ENCODE data around the gene PLEKHN1.

Gene PLEKHN1

GRCh38 chr1:966704-967300, 520 bp downstream of the PLEKHN1 start:
- peak; percentile 77 for DNase-seq (ENCODE audit: low read depth)
- TF ChIP-seq POLR2A (IDR thresholded peaks at IDR 0.05; ENCODE audit: extremely low read depth, insufficient read length) (peak; percentile 55), MAX (IDR thresholded peaks at IDR 0.05; ENCODE audit: low read depth, low read length) (peak; percentile 87), CTCF (IDR thresholded peaks at IDR 0.05; ENCODE audit: low read depth, low read length) (no peak), MYC (IDR thresholded peaks at IDR 0.05; ENCODE audit: low read depth, low read length) (peak; percentile 38)

GRCh38 chr1:967466-968343, 1.4 kb downstream of the PLEKHN1 start:
- DNase-seq (ENCODE audit: low read depth): no peak
- H3K4me3 ChIP-seq (ENCODE audit: low read depth, low read length): no peak overlapping the region
- TF ChIP-seq MYC (IDR thresholded peaks at IDR 0.05; ENCODE audit: low read depth, low read length): no peak

More at GRCh38 chr1:966704-967300, 520 bp downstream of the PLEKHN1 start:
- peak overlapping the region; percentile 42 for H3K4me3 ChIP-seq (ENCODE audit: low read depth, low read length)

GRCh38 chr1:969260-969855, 3.1 kb downstream of the PLEKHN1 start:
- TF ChIP-seq POLR2A (IDR thresholded peaks at IDR 0.05; ENCODE audit: extremely low read depth, insufficient read length): no peak
- H3K4me3 ChIP-seq (ENCODE audit: low read depth, low read length): no peak overlapping the region
- DNase-seq (ENCODE audit: low read depth): no peak

DNA sequence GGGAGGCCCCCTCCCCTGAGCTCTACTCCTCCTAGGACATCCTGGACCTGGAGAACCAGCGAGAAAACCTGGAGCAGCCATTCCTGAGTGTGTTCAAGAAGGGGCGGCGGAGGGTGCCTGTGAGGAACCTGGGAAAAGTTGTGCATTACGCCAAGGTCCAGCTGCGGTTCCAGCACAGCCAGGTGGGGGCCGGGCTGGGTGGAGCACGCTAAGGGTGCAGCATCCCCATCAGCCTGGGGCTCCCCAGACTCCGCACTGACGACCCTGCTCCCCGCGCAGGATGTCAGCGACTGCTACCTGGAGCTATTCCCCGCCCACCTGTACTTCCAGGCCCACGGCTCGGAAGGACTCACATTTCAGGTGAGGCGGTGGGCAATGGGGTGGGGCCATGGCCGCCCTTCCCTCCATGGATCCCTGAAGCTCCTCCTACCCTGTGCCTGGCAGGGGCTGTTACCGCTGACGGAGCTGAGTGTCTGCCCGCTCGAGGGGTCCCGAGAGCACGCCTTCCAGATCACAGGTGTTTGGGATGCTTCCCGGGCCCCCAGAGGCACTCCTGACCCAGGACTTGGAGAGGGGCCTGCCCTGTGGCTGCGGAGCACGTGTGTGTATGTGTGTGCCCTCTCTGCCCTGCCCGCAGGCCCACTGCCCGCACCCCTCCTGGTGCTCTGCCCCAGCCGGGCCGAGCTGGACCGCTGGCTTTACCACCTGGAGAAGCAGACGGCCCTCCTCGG, 4.1 kb downstream of the PLEKHN1 start:
- no peak for DNase-seq (ENCODE audit: low read depth)
- H3K4me3 ChIP-seq (ENCODE audit: low read depth, low read length): no peak overlapping the region
- TF ChIP-seq MAX (IDR thresholded peaks at IDR 0.05; ENCODE audit: low read depth, low read length) (no peak), MYC (IDR thresholded peaks at IDR 0.05; ENCODE audit: low read depth, low read length) (no peak), CTCF (IDR thresholded peaks at IDR 0.05; ENCODE audit: low read depth, low read length) (no peak), POLR2A (IDR thresholded peaks at IDR 0.05; ENCODE audit: extremely low read depth, insufficient read length) (no peak)

- no peak for TF ChIP-seq MYC (IDR thresholded peaks at IDR 0.05; ENCODE audit: low read depth, low read length)
- TF ChIP-seq MAX (IDR thresholded peaks at IDR 0.05; ENCODE audit: low read depth, low read length): no peak
- no peak for TF ChIP-seq CTCF (IDR thresholded peaks at IDR 0.05; ENCODE audit: low read depth, low read length)
- TF ChIP-seq POLR2A (IDR thresholded peaks at IDR 0.05; ENCODE audit: extremely low read depth, insufficient read length): no peak
- no peak overlapping the region for H3K4me3 ChIP-seq (ENCODE audit: low read depth, low read length)
- no peak for DNase-seq (ENCODE audit: low read depth)
Observed at GRCh38 chr1:970973-971730, 4.9 kb downstream of the PLEKHN1 start.

GRCh38 chr1:971751-972506, 5.6 kb downstream of the PLEKHN1 start:
- TF ChIP-seq MAX (IDR thresholded peaks at IDR 0.05; ENCODE audit: low read depth, low read length) (no peak), POLR2A (IDR thresholded peaks at IDR 0.05; ENCODE audit: extremely low read depth, insufficient read length) (no peak), CTCF (IDR thresholded peaks at IDR 0.05; ENCODE audit: low read depth, low read length) (no peak), MYC (IDR thresholded peaks at IDR 0.05; ENCODE audit: low read depth, low read length) (no peak)
- no peak overlapping the region for H3K4me3 ChIP-seq (ENCODE audit: low read depth, low read length)
- no peak for DNase-seq (ENCODE audit: low read depth)
